Pancreas (tissue), 10 donors: ENCODE data around the gene PSMB10. TPM values are rescaled to one million over a fixed set of nuclear protein-coding genes. Genes with fewer than 3 reads are reported as not detected.

Experiments used
- ATAC-seq, 4 donors: fragments of 200-7000 bp; cut with Tn5 transposase; one replicate each; pipeline versions ENCODE4 v1.8.0 to v1.9.1; 2020; ENCODE audit warnings: mild to moderate bottlenecking in 4 of 4, moderate library complexity in 4 of 4
- DNase-seq, 6 donors: peaks; one replicate each; pipeline ENCODE4 v3.0.0-alpha.2; 2020
- FAIRE-seq: peaks from 2 replicates; lab custom pipeline; 2012; peaks lifted over from hg19 to GRCh38; lab: Jason Lieb, UNC
- H3K27ac ChIP-seq, 4 donors: fragments of 200-600 bp; sonication (generic); 1 replicate in 3 of 4; 2 replicates in 1 of 4; pipeline versions ENCODE4 v1.5.0 to v1.8.0; 2020
- H3K27me3 ChIP-seq, 4 donors: fragments of 200-600 bp; one replicate each; pipeline ENCODE4 v1.8.0; 2021
- H3K36me3 ChIP-seq, 3 donors: fragments of 200-600 bp; sonication (generic) in 1 of 3; one replicate each; pipeline versions ENCODE4 v1.5.0 to v1.8.0; 2020 to 2021
- H3K4me1 ChIP-seq, 3 donors: fragments of 200-600 bp; one replicate each; pipeline ENCODE4 v1.8.0; 2021
- H3K4me3 ChIP-seq, 4 donors: fragments of 200-600 bp; sonication (generic) in 2 of 4; one replicate each; pipeline versions ENCODE4 v1.5.0 to v1.8.0; 2020 to 2021
- H3K9me3 ChIP-seq, 4 donors: fragments of 200-600 bp; one replicate each; pipeline ENCODE4 v1.8.0; 2021
- WGBS, 2 donors: extraction: QIAGEN DNeasy Blood & Tissue Kit; methylation state at CpG; one replicate each; pipeline ENCODE4 v1.1.7; 2013; 5-methylcytosine and 5-hydroxymethylcytosine counted together
- intact Hi-C, 3 donors: fragments of 100-400 bp; cut with DNase I; formaldehyde crosslinking; loops; one replicate each; pipeline versions ENCODE4 v1.11.1 to v1.14.2; 2022
- polyA plus RNA-seq, 2 donors: library from polyadenylated mRNA; stranded (reverse); fragments of 200-250 nt; gene quantifications; one replicate each; pipeline ENCODE4 v1.2.3, GENCODE V29; 2013
- total RNA-seq, 6 donors: library from RNA; stranded (reverse); fragmentation: NEBNext Ultra II Directional in 4 of 6; extraction: Animal tissue kit (Norgen Biotek cat#: 25700) in 4 of 6; gene quantifications; one replicate each; pipeline versions ENCODE4 v1.2.1 to v1.2.4, GENCODE V29; 2021 to 2023
- TF ChIP-seq, protein P1 (sequence below), 4 donors: fragments of 200-600 bp; sonication (generic) in 3 of 4; IDR thresholded peaks; one replicate each; pipeline versions ENCODE4 v1.5.0 to v1.8.0; 2021; ENCODE audit warnings: antibody characterized with exemption in 4 of 4
- donor health status: healthy with polysubstance abuse.
- donor health status: DM: no; HTN: no; CAD: no; lungs with moderate emphysema.
- donor health status: DM: no; HTN: no; CAD: no.
- donor health status: control.
- donor health status: control.
- donor health status: Bipolar disorder and iron deficiency.
- donor health status: DM: yes; HTN: yes; CAD: no.
- donor health status: DM: no; HTN: no; CAD: no.
- donor health status: DM: no; HTN: no; CAD: no.
- donor health status: DM: yes; HTN: yes; CAD: no.

PSMB10 gene
- total and polyA plus RNA-seq, 8 donors, result 40.0 to 195 (median 53.3) TPM

DNA sequence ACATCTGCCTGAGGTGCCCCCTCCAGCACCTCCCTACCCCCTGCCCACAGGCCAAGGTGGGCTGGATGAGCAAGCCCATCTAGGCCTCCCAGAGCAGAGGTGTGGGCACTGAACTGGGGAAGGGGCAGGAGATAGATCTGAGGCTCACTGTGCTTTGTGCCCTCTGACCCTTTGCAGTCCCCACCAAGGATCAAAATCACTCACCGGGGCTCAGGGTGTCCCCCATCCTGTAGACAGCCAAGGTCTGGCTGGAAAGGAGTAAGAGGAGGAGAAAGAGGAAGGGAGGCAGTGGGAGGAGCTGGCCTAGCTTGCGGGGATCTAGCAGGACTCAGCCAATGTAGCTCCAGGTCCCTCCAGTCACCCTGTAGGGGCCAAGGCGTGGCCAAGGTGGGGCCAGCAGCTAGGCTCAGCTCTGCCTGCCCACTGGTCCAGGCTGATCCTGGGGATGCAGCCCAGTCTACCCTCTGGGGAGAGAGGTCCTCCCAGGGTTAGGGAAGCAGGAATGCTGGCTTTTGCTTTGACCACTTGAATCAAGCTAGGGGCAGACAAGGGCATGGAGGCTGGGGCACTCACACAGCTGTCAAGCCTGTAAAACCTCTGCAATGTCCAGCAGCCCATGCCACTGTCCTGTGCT lies 30.0 kb upstream of the PSMB10 start:
- Histone ChIP-seq H3K27ac (no peak overlapping the region), H3K9me3 (no peaks in the 10 kb centered on the region), H3K36me3 (no peaks in the 10 kb centered on the region), H3K4me1 (peaks cover 15 to 37% (median 24%) of the 10 kb centered on the region in 3 donors), H3K27me3 (no peaks in the 10 kb centered on the region), H3K4me3 (peak overlapping the region in 2 of 4 donors; percentile 80 to 91)
- ATAC-seq, result no peak
- DNase-seq, result peak in 2 of 6 donors; percentile 46 to 62
- TF ChIP-seq, protein P1, sequence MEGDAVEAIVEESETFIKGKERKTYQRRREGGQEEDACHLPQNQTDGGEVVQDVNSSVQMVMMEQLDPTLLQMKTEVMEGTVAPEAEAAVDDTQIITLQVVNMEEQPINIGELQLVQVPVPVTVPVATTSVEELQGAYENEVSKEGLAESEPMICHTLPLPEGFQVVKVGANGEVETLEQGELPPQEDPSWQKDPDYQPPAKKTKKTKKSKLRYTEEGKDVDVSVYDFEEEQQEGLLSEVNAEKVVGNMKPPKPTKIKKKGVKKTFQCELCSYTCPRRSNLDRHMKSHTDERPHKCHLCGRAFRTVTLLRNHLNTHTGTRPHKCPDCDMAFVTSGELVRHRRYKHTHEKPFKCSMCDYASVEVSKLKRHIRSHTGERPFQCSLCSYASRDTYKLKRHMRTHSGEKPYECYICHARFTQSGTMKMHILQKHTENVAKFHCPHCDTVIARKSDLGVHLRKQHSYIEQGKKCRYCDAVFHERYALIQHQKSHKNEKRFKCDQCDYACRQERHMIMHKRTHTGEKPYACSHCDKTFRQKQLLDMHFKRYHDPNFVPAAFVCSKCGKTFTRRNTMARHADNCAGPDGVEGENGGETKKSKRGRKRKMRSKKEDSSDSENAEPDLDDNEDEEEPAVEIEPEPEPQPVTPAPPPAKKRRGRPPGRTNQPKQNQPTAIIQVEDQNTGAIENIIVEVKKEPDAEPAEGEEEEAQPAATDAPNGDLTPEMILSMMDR (IDR thresholded peaks at IDR 0.05), result no peak
- FAIRE-seq, result no peak
- 71 to 81% methylated on average over 3 of the region's 3 CpGs for WGBS, 2 donors
- intact Hi-C loops, result no loop called here

DNA sequence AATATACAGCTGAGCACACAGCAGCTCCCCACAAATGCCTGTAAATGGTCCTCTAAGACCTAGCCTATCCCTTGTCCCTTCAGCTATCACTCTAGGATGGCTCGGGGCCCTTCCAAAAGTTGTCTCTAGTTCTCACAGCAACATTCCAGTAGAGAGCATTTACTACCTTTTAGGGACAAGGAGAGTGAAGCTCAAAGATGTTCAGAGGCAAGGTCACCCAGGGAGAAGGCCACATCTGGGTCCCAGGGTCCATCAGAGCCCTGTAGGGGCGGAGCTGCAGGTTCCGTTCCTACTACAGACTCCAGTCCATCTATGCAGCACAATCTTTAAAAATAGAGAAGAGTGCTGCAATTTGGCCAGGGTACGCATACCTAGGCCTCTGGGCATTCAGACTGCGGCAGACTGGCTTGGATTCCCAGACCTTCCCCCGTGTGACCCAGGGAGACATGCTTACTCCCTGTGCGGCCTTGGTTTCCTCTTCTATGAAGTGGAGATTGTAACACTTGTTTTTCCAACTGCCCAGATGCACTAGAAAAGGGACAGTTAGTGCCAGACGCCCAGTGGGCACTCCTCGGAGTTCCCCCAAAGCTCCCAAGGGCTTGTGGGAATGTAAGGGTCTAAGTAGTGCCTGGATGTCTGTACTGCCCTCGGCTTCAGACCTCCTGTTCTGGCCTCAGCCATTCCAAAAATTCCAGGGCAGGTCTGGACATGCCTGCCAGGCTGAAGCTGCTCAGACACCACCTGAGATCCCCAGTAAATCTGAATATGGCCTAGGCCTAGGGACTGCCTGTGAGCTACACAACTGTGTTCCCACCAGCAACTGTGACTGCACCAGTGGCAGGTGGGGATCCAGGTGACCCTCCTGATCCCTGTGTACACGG lies 29.3 kb upstream of the PSMB10 start:
- Histone ChIP-seq H3K4me3 (peak overlapping the region in 1 of 4 donors; percentile 80), H3K27me3 (no peaks in the 10 kb centered on the region), H3K4me1 (peaks cover 15 to 39% (median 30%) of the 10 kb centered on the region in 3 donors), H3K36me3 (no peaks in the 10 kb centered on the region), H3K27ac (no peak overlapping the region), H3K9me3 (no peaks in the 10 kb centered on the region)
- DNase-seq (no peak), ATAC-seq (no peak), FAIRE-seq (no peak)
- intact Hi-C loops, result no loop called here
- WGBS, 2 donors, result 81 to 87% methylated on average over 11 of the region's 11 CpGs
- TF ChIP-seq, protein P1 (IDR thresholded peaks at IDR 0.05), result no peak

DNA sequence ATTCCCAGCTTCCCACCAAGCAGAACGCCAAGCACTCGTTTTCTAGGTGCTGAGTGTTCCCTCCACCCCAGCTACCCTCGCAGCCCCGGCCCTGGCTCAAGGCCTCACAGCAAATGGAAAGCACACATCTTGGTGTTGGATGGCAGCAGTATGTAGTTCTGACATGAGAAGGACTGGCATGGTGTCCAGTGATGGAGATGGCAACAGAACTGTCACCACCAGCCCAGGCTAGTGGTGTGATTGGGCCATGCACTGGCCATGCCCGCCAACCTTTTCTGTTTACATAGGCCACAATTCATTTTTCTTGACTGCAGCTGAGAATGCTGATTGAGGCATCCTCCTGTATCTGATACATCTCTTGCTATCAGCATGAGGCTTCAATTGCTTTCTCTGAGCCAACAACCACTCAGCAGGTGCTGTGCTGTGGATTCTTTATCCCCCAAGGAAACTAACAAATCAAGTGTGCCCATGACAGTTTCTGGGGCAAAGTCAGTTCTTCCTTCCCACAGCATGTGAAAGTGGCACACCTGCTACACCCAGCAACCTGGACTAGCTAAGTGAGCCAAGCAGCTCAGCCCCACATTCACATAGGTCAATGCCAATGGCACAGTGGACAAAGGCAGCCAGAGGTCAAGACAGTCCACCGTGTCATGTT lies 28.0 kb upstream of the PSMB10 start:
- no peaks in the 10 kb centered on the region for H3K27me3 ChIP-seq
- FAIRE-seq, result no peak
- H3K9me3 ChIP-seq, result no peaks in the 10 kb centered on the region
- H3K36me3 ChIP-seq, result peaks cover 0 to 5% (median 0%) of the 10 kb centered on the region in 3 donors
- no peak for DNase-seq
- TF ChIP-seq, protein P1 (IDR thresholded peaks at IDR 0.05), result no peak
- H3K27ac ChIP-seq, result no peak overlapping the region
- no peak for ATAC-seq
- no peak overlapping the region for H3K4me3 ChIP-seq
- H3K4me1 ChIP-seq, result peaks cover 15 to 39% (median 30%) of the 10 kb centered on the region in 3 donors
- intact Hi-C loops, result no loop called here
- 78 to 79% methylated on average over 6 of the region's 6 CpGs for WGBS, 2 donors

DNA sequence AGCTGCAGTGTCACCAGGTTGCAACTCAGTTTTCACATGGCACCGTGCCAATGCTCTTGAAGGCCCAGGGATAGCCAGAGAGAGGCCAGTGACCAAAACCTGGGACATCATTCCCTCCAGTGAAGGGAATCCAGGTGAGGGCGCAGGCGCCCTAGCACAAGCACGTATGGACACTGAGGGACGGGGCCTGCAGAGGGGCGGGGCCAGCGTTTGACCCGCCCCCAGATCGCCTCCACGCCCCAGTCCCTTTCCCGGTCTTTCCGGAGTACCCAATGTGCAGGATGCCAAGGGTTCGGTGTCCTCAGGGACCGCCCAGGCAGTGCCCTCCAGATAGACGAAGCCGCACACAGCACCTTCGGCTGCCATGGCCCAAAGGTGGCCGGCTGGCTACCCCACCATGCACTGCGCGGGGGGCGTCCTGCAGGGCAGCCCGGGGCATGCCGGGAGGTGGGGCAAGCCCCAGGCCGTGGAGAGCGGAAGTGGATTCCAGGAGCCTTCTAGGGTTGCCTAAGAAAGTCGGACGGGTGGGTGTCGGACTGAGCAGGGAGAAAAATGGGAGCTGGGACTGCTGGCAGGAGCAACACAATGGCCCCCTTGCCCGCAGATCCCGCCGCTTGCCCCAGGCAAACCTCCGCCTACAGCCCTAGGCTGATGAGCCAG lies 27.1 kb upstream of the PSMB10 start:
- Histone ChIP-seq H3K27ac (no peak overlapping the region), H3K9me3 (no peaks in the 10 kb centered on the region), H3K4me3 (no peak overlapping the region), H3K4me1 (peaks cover 15 to 39% (median 30%) of the 10 kb centered on the region in 3 donors), H3K36me3 (peaks cover 0 to 5% (median 0%) of the 10 kb centered on the region in 3 donors), H3K27me3 (no peaks in the 10 kb centered on the region)
- ATAC-seq (no peak), DNase-seq (peak in 1 of 6 donors; percentile 75), FAIRE-seq (no peak)
- TF ChIP-seq, protein P1 (IDR thresholded peaks at IDR 0.05), result no peak
- WGBS, 2 donors, result 71 to 74% methylated on average over 31 to 32 of the region's 32 CpGs
- intact Hi-C loops, result no loop called here
